ENCODE measurements around the gene SMARCE1. TPM values are rescaled to one million over a fixed set of nuclear protein-coding genes. Genes with fewer than 3 reads are reported as not detected.
A peak's percentile ranks its signal among the peaks of the same experiment; 100 is the strongest.

SMARCE1 gene
- polyA plus RNA-seq, 6 donors from 2014 or later: 211 to 267 (median 255) TPM

DNA sequence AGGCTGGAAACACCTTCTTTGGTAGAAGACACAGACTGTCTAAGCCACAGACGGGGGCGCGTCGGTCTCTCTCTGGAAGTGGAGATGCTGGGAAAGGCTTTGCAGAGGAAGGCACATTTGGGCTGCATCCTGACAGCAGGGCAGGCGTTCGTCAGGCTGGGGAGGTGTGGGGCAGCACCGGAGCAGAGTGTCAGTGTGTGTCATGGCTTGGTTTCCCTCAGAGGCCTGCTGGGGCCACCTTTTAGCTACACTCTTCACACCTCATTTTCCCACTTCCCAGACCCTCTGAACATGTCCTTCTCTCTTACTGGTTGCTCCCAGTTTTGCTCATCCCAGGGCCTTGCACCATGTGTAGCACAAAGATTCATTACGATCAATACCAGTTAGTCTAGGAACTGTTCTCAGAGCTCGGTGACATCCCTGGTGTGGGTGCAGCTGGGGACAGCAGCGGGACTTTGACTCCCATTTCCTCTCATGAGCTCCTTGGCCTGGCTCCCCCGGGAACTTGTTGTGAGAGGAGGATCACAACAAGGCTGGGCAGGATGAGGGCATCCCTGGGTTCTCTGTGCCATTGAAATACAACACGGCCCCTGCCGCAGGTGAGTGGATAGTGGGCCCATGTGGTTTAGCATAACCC, 33.1 kb downstream of the SMARCE1 start:
- peak overlapping the region; percentile 28 to 87 (median 74) for H3K4me3 Mint-ChIP-seq
- H3K36me3 Mint-ChIP-seq: no peaks in the 10 kb centered on the region
- peaks cover 0 to 1% (median 0%) of the 10 kb centered on the region in 7 donors for H3K9me3 Mint-ChIP-seq
- ATAC-seq (ENCODE audit: low read depth in 2 of 2) (no peak), DNase-seq (no peak)
- peak overlapping the region; percentile 95 to 99 (median 97) for H3K27ac Mint-ChIP-seq
- H3K4me1 Mint-ChIP-seq: peaks cover 56 to 77% (median 66%) of the 10 kb centered on the region in 3 donors
- H3K27me3 Mint-ChIP-seq: no peaks in the 10 kb centered on the region

DNA sequence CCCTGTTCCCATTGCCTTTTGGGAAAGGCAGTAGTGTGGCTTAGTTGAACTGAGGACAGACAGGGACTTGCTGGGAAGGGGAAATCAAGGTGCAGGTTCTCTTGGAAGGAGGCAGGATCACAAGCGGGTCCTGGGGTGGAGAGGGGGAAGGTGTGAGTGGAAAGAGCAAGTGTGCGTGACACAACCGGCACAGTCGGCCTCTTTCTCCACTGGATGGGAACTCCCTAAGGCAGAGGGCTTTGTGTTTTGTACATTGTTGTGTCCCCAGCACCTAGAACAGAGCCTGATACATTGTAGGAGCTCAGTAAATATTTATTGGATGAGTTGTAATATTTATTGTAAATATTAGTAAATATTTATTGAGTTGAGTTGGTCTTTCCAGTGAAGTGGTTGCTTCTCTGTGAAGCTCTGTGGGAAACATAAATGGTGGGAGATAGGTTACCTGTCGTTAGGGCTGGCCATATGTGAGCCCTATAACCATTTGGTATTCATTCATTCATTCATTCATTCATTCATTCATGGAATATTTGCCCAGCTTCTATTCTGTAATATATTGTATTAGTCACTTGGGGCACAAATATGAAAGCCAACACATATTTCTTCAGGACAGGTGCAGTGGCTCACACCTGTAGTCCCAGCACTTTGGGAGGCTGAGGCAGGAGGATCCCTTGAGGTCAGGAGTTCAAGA, 34.0 kb downstream of the SMARCE1 start:
- Mint-ChIP-seq H3K4me1 (peaks cover 57 to 82% (median 75%) of the 10 kb centered on the region in 3 donors), H3K36me3 (no peaks in the 10 kb centered on the region), H3K9me3 (peaks cover 0 to 1% (median 0%) of the 10 kb centered on the region in 7 donors), H3K4me3 (peak overlapping the region in 6 of 8 donors; percentile 36 to 60 (median 48)), H3K27ac (peak overlapping the region; percentile 60 to 95 (median 94)), H3K27me3 (no peaks in the 10 kb centered on the region)
- DNase-seq (no peak), ATAC-seq (ENCODE audit: low read depth in 2 of 2) (no peak)

DNA sequence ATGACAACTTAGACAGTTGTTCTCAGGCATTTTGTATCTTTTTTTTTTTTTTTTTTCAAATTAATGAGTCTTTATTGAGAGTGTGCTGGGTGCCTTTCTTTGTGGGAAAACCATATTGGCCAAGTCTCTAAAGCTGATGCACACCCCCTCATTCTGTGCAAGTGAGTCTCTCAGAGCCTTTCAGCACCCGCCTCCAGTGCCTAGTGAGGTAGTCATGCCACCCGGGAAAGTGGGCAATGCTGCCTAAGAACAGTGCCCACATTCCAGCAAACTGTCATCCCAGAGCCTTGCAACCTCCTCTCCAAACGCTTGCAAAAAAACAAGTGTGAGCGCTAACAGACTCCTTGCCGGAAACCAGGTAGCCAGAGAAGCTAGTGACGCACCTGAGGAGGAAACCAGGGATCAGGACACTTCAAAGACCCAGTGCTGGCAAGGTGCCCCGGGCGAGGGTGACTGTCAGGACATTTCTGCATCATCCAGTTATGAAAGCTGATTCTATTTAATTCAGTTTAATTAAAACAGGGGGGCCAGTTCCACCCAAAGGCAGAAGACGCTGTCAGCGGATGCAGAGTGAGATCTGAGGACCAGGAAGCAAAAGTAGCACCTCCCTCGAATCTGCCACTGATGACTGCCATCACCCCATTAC, 34.9 kb downstream of the SMARCE1 start:
- H3K4me3 Mint-ChIP-seq: peak overlapping the region in 1 of 8 donors; percentile 60
- DNase-seq (no peak), ATAC-seq (ENCODE audit: low read depth in 2 of 2) (no peak)
- no peaks in the 10 kb centered on the region for H3K27me3 Mint-ChIP-seq
- peaks cover 0 to 1% (median 0%) of the 10 kb centered on the region in 7 donors for H3K9me3 Mint-ChIP-seq
- peaks cover 65 to 85% (median 82%) of the 10 kb centered on the region in 3 donors for H3K4me1 Mint-ChIP-seq
- peak overlapping the region; percentile 57 to 95 (median 92) for H3K27ac Mint-ChIP-seq
- H3K36me3 Mint-ChIP-seq: no peaks in the 10 kb centered on the region

DNA sequence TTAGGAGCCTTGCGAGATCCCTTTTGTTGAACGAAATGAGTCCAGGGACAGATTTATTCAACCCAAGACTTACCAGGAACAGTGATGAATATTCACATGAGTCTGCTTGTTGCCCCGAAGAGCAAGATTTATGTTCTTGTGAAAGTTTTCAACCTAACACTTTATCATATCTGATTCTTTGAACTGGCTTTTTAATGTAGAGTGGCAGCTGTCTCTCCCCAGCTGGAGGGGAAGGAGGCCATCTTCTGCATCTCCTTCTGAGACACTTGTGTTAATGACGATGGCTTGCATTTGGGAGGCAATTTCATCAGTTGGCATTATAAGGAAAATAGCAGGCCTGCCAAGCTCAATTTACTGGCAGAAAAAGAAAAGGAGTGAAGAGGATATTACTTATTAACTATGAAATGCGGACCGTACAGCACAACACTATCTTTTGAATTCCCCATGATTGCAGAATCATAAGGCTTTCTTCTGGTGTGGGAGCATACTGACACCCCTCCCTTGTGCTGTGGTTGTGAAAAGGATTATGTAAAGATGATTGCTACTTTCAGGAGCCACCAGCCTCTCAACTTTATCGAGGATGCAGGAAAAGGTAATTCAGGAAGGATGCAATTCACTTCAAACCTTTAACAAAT, 35.7 kb downstream of the SMARCE1 start:
- peaks cover 60 to 85% (median 82%) of the 10 kb centered on the region in 3 donors for H3K4me1 Mint-ChIP-seq
- peak overlapping the region in 4 of 6 donors; percentile 66 to 97 (median 80) for H3K27ac Mint-ChIP-seq
- H3K4me3 Mint-ChIP-seq: peak overlapping the region in 1 of 8 donors; percentile 16
- ATAC-seq (ENCODE audit: low read depth in 2 of 2) (no peak), DNase-seq (no peak)
- no peaks in the 10 kb centered on the region for H3K27me3 Mint-ChIP-seq
- H3K9me3 Mint-ChIP-seq: peaks cover 0 to 1% (median 0%) of the 10 kb centered on the region in 7 donors
- no peaks in the 10 kb centered on the region for H3K36me3 Mint-ChIP-seq

DNA sequence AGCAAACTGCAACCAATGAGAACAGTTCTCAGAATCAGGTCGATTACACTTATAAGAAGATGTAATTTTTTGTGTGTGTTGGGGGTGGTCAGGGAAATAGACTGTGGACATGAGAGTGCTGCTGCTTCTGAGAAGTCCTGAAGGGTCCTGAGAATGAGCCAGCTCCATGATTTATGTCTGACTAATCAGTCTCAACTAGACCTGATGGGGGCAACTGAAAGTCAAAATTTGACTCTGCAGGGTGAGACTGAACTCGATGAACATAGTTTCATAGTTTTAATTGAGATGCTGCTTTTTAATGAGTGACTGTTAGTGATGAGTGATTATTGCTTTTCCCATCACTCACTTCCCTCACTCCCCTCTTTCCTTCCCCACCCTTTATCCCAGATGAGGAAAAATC, 37.3 kb downstream of the SMARCE1 start:
- peak overlapping the region in 4 of 6 donors; percentile 15 to 88 (median 44) for H3K27ac Mint-ChIP-seq
- H3K27me3 Mint-ChIP-seq: no peaks in the 10 kb centered on the region
- H3K36me3 Mint-ChIP-seq: no peaks in the 10 kb centered on the region
- no peak for DNase-seq
- ATAC-seq (ENCODE audit: low read depth in 2 of 2): no peak
- H3K9me3 Mint-ChIP-seq: no peaks in the 10 kb centered on the region
- peaks cover 44 to 79% (median 69%) of the 10 kb centered on the region in 3 donors for H3K4me1 Mint-ChIP-seq
- peak overlapping the region in 1 of 8 donors; percentile 22 for H3K4me3 Mint-ChIP-seq

DNA sequence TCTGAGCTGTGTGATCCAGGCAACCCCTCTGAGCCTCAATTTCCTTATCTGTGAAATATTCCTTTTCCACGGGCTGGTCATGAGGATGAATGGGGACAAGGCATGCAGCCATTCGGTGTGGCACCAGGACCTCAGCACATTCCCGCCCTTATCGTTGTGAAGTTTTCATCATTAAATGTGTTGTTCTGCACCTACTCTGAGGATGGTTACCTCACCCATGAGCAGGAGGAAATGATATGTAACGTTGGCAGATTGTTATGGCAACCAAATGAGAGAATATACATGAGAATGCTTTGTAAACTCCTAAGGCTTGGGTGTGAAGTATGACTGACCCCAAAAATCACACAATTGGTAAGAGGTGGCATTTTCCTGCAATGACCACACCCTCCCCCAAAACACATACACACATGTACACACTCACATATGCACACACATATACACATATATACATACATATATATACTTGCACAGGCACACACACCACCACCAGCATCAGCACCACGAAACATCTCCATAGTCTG, 39.5 kb downstream of the SMARCE1 start:
- no peak for DNase-seq
- peak overlapping the region in 5 of 6 donors; percentile 15 to 91 (median 89) for H3K27ac Mint-ChIP-seq
- H3K4me1 Mint-ChIP-seq: peaks cover 32 to 73% (median 64%) of the 10 kb centered on the region in 3 donors
- peak; percentile 86 to 91 for ATAC-seq (ENCODE audit: low read depth in 2 of 2)
- no peaks in the 10 kb centered on the region for H3K9me3 Mint-ChIP-seq
- H3K27me3 Mint-ChIP-seq: no peaks in the 10 kb centered on the region
- H3K4me3 Mint-ChIP-seq: peak overlapping the region in 2 of 8 donors; percentile 12 to 25
- no peaks in the 10 kb centered on the region for H3K36me3 Mint-ChIP-seq

DNA sequence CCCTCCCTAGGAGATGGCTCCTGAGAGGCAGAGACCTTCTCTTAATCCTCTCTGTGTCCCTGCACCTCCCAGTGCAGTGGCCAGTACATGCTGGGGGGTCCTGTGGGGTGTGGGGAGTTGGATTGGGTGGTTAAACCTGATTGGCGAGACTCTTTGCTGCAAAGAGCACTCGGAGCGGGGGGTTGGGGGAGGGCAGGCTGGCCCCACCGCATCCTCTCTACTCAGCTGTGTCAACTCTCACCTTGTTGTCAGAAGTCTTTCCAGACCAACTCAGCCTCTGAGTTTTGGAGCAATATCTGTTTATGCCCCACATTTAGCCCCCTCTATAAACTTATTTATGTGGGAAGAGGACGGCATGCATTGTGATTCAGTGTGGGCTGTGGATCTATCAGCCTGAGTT, 40.0 kb downstream of the SMARCE1 start:
- Mint-ChIP-seq H3K4me1 (peaks cover 35 to 73% (median 66%) of the 10 kb centered on the region in 3 donors), H3K36me3 (no peaks in the 10 kb centered on the region)
- no peak for ATAC-seq (ENCODE audit: low read depth in 2 of 2)

DNA sequence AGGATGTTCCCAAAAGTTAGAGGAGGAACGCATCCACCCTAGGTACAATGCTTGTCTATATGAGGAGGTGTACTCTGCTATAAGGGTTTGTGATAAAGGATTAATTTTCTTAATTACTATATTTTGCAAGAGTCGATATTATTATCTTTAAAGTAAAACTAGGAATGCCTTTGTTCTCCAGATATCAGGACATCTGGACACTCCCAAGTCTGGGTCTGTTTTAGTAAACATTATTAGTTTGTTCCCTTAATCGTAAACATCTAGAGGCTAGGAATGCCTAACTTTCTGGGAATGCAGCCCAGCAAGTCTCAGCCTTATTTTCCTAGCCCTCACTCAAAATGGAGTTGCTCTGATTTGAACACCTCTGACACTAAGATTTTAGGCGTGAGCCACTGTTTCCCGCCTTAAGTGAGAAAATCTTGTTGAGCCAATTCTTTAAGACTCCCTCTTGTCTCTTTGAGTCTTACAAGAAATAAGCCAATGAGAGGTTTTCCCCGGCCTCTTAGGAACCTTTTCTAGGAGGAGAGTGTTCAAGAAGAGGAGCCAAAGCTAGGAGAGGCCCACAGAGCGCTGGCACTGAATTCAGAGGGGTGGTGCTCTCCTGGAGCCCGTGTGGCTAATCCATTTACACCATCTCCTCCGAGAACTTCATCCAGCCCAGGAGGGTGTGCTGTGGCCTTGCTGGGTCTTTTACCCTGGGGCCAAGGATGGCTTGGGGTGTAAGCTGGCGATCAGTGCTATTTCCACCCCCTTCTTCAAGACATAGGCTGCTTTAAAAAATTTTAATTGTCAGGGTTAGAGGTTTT, 40.9 kb downstream of the SMARCE1 start:
- Mint-ChIP-seq H3K4me1 (peaks cover 33 to 77% (median 70%) of the 10 kb centered on the region in 3 donors), H3K4me3 (no peak overlapping the region), H3K9me3 (no peaks in the 10 kb centered on the region), H3K27ac (peak overlapping the region in 3 of 6 donors; percentile 63 to 88 (median 72)), H3K27me3 (no peaks in the 10 kb centered on the region), H3K36me3 (no peaks in the 10 kb centered on the region)
- DNase-seq (no peak), ATAC-seq (ENCODE audit: low read depth in 2 of 2) (no peak)

More for the DNA sequence above, 40.0 kb downstream of the SMARCE1 start:
- no peaks in the 10 kb centered on the region for H3K9me3 Mint-ChIP-seq
- H3K27me3 Mint-ChIP-seq: no peaks in the 10 kb centered on the region
- no peak for DNase-seq
- H3K4me3 Mint-ChIP-seq: peak overlapping the region in 1 of 8 donors; percentile 25
- H3K27ac Mint-ChIP-seq: peak overlapping the region in 4 of 6 donors; percentile 72 to 91 (median 89)

DNA sequence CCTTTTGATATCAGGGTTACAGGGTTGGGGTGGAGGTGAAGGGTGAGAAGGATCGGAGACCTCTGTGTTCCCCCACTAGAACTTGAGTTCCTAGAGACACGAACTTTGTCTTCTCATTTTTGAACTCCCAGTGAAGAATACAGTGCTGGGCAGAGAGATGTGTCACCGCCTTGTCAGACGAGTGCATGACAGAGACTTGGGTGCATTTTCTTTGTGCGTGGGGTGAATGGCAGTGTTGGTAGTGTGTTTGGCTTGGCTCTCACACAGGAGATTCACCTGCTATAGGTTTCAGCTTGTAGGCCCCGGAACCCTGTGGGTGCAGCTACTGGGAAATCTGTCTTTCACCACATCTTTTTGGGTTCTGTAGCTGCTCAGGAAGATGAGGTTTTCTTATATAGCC, 42.3 kb downstream of the SMARCE1 start:
- Mint-ChIP-seq H3K27ac (peak overlapping the region in 4 of 6 donors; percentile 11 to 57 (median 36)), H3K9me3 (no peaks in the 10 kb centered on the region), H3K36me3 (no peaks in the 10 kb centered on the region), H3K4me3 (peak overlapping the region in 1 of 8 donors; percentile 55), H3K27me3 (no peaks in the 10 kb centered on the region), H3K4me1 (peaks cover 31 to 80% (median 74%) of the 10 kb centered on the region in 3 donors)
- DNase-seq (no peak), ATAC-seq (ENCODE audit: low read depth in 2 of 2) (no peak)

DNA sequence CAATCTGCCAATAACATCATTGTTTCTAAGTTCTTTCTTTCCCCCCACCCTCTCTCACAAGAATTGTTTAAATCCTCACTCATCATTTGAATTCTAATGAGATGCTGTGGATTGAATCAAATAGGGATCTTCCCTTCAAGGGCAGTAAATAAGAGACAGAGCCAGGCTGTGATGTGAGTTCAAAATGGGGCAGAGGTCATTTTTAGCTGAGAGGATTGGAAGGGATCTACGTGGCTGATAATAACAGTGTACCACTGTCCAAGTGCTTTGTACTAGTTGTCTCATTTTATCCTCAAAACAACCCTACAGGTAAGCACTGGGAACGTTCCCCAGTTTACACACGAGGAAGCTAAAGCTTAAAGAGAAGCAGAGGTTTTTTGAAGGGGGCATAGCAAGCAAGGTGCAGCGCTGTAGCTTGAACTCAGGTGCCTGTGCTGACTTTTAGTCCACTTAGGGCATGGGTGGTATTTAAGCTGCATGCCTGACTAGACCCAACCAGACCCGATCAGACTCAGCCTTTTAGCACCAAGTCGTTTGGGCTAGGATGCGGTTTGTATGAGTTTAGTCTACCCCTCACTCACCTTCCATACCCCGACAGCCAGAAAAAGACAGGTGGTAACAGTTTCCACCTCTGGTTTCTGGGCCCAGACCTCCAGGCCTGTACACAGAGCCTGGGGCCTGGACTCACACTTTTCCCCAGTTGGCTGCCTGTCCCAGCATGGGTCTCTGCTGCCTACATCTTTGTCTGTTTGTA, 43.1 kb downstream of the SMARCE1 start:
- DNase-seq: no peak
- peaks cover 28 to 83% (median 72%) of the 10 kb centered on the region in 3 donors for H3K4me1 Mint-ChIP-seq
- peak overlapping the region in 4 of 6 donors; percentile 18 to 95 (median 42) for H3K27ac Mint-ChIP-seq
- no peak overlapping the region for H3K4me3 Mint-ChIP-seq
- ATAC-seq (ENCODE audit: low read depth in 2 of 2): no peak
- H3K9me3 Mint-ChIP-seq: no peaks in the 10 kb centered on the region
- no peaks in the 10 kb centered on the region for H3K27me3 Mint-ChIP-seq
- no peaks in the 10 kb centered on the region for H3K36me3 Mint-ChIP-seq

DNA sequence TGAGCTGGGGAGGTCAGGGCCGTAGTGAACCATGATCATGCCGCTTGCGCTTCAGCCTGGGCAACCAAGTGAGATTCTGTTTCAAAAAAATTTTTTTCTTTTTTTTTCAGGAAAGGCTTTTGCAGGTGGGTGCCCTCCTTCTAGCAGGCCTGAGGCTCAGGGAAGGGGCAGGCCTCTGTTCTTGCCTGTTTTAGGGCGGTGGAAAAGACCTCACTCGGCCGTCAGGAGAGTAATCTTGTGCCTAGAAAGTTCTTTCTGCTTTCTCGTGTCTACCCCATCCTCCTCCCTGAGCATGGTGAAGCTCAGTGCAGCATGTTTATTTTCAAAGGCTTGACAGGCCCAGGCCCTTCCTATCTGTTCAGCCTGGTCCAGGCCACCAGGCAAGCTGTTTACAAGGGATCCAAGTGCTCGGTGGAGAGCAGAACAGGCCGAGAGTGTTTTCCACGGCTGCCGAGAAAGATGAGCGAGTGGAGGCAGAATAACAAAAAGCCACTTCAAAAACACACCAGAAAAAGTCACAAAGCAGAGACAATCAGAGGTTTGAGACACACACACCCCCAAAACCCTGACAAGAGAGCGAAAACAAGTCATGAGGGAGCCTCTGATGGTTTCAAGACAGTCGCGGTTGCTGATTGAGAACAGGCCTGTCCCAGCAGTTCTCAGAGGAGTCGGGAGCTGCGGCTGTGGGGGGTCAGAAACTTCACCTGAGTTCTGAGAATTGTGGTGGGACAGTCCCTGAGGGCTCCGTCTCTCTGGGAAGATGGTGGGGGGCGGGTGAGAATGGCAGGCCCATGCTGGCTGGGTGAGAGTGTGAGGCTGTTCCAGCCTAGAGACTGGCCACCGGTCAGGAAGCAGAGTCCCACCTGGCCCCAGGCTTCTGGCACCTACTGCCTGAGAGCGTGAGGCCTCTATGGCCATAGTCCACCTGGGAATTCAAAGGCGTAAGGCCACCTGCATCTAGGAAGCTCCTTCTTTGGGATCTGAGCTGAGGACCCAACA, 44.9 kb downstream of the SMARCE1 start:
- ATAC-seq (ENCODE audit: low read depth in 2 of 2) (no peak), DNase-seq (no peak)
- Mint-ChIP-seq H3K4me1 (peaks cover 34 to 84% (median 66%) of the 10 kb centered on the region in 3 donors), H3K27me3 (no peaks in the 10 kb centered on the region), H3K4me3 (peak overlapping the region in 3 of 8 donors; percentile 25 to 73 (median 72)), H3K36me3 (no peaks in the 10 kb centered on the region), H3K9me3 (no peaks in the 10 kb centered on the region), H3K27ac (peak overlapping the region; percentile 57 to 95 (median 80))
